Naive B cell (primary cell): ENCODE results near the gene GRIFIN. TPM values are rescaled to one million over a fixed set of nuclear protein-coding genes. Genes with fewer than 3 reads are reported as not detected.
A peak's percentile ranks its signal among the peaks of the same experiment; 100 is the strongest.

Experiments used
- ATAC-seq, 2 donors: fragments of 150-1000 bp; cut with Tn5 transposase; 2 replicates each; pipeline ENCODE4 v1.10.0; 2021; ENCODE audit warnings: low read depth in 2 of 2, mild to moderate bottlenecking in 2 of 2, moderate library complexity in 2 of 2
- DNase-seq: peaks from one replicate; pipeline ENCODE4 v3.0.0; 2022
- H3K27ac Mint-ChIP-seq, 6 donors: one replicate each; pipeline ENCODE4 v1.8.0; 2020 to 2022; ENCODE audit warnings: mild to moderate bottlenecking in 6 of 6, mixed read lengths in 6 of 6, moderate library complexity in 5 of 6, inconsistent platforms in 2 of 6
- H3K27me3 Mint-ChIP-seq, 3 donors: one replicate each; pipeline ENCODE4 v1.8.0; 2021 to 2022; ENCODE audit warnings: mixed read lengths in 3 of 3, mild to moderate bottlenecking in 1 of 3
- H3K36me3 Mint-ChIP-seq, 2 donors: one replicate each; pipeline ENCODE4 v1.8.0; 2020 to 2022; ENCODE audit warnings: mixed read lengths in 2 of 2, inconsistent platforms in 1 of 2, mild to moderate bottlenecking in 1 of 2
- H3K4me1 Mint-ChIP-seq, 3 donors: one replicate each; pipeline ENCODE4 v1.8.0; 2020 to 2022; ENCODE audit warnings: mixed read lengths in 3 of 3, inconsistent platforms in 1 of 3, mild to moderate bottlenecking in 1 of 3, moderate library complexity in 1 of 3
- H3K4me3 Mint-ChIP-seq, 8 donors: one replicate each; pipeline ENCODE4 v1.8.0; 2020 to 2022; ENCODE audit warnings: mild to moderate bottlenecking in 8 of 8, mixed read lengths in 8 of 8, moderate library complexity in 8 of 8, inconsistent platforms in 2 of 8
- H3K9me3 Mint-ChIP-seq, 7 donors: one replicate each; pipeline ENCODE4 v1.8.0; 2020 to 2022; ENCODE audit warnings: mixed read lengths in 7 of 7, mild to moderate bottlenecking in 5 of 7, inconsistent platforms in 2 of 7, moderate library complexity in 1 of 7
- polyA plus RNA-seq, 6 donors: library from polyadenylated mRNA; unstranded; fragments of 300-500 nt; fragmentation: Illumina TruSeq; gene quantifications; one replicate each; pipeline ENCODE4 v1.2.3, GENCODE V29; 2021; ENCODE audit warnings: low read depth in 6 of 6

The GRIFIN gene
- polyA plus RNA-seq, 6 donors from 2014 or later = not detected

DNA sequence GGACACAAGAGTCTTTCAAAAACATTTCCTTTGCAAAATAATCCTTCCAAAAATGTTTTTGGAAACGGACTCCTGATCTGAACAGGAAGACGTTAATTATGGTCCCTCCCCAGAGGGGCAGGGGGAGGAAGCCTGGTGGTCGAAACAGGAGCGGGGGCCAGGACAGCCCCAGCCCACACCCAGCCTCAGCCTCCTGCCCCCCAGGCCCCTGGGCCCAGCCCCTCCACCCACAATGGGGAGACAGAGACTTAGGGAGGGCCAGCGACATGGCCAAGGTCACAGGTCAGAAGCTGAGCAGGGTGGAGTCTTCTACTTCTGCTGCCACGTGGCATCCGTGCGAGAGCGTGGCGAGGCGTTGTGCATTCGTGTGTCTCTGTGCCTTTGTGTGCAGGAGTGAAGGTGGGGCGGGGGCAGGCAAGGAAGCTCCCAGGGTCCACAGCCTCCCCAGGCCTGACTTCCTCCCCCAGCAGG is 14.0 kb upstream of the GRIFIN start:
- ATAC-seq (no peak), DNase-seq (no peak)
- H3K27me3 Mint-ChIP-seq = peaks cover 9 to 68% (median 42%) of the 10 kb centered on the region in 3 donors
- peaks cover 0 to 14% of the 10 kb centered on the region in 2 donors for H3K36me3 Mint-ChIP-seq
- H3K4me3 Mint-ChIP-seq = no peak overlapping the region
- peaks cover 2 to 22% (median 16%) of the 10 kb centered on the region in 3 donors for H3K4me1 Mint-ChIP-seq
- H3K27ac Mint-ChIP-seq = no peak overlapping the region
- peaks cover 0 to 6% (median 0%) of the 10 kb centered on the region in 7 donors for H3K9me3 Mint-ChIP-seq

- H3K9me3 Mint-ChIP-seq = peaks cover 0 to 6% (median 0%) of the 10 kb centered on the region in 7 donors
- H3K36me3 Mint-ChIP-seq = peaks cover 0 to 14% of the 10 kb centered on the region in 2 donors
- ATAC-seq = no peak
- H3K27ac Mint-ChIP-seq = peak overlapping the region in 4 of 6 donors; percentile 21 to 89 (median 55)
- peaks cover 2 to 22% (median 17%) of the 10 kb centered on the region in 3 donors for H3K4me1 Mint-ChIP-seq
- DNase-seq = no peak
- H3K4me3 Mint-ChIP-seq = peak overlapping the region in 1 of 8 donors; percentile 49
- H3K27me3 Mint-ChIP-seq = peaks cover 9 to 61% (median 39%) of the 10 kb centered on the region in 3 donors
Observed at GRCh38 chr7:2488681-2489080, 12.5 kb upstream of the GRIFIN start.

DNA sequence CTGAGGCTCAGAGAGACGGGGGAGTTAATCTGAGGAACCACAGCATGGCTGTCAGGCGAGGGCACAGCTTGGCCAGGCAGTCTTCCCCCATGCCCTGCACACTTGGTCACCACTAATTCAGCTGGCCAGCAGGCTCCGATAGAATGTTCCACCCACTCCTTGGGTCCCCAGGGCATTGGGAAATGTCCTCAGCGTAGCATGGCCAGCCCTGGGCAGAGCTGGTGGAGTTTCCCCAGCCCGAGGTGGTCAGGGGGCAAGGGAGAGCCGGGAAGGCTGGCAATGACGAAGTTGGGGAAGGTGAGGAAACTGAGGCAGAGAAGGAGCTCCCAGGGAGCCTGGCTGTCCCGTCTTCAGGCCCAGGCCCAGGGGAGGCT is 12.1 kb upstream of the GRIFIN start:
- Mint-ChIP-seq H3K4me1 (peaks cover 2 to 18% (median 17%) of the 10 kb centered on the region in 3 donors), H3K27ac (peak overlapping the region in 2 of 6 donors; percentile 21 to 81), H3K36me3 (peaks cover 0 to 14% of the 10 kb centered on the region in 2 donors), H3K4me3 (no peak overlapping the region), H3K9me3 (peaks cover 0 to 6% (median 0%) of the 10 kb centered on the region in 7 donors), H3K27me3 (peaks cover 9 to 56% (median 35%) of the 10 kb centered on the region in 3 donors)
- ATAC-seq = no peak
- DNase-seq = no peak

DNA sequence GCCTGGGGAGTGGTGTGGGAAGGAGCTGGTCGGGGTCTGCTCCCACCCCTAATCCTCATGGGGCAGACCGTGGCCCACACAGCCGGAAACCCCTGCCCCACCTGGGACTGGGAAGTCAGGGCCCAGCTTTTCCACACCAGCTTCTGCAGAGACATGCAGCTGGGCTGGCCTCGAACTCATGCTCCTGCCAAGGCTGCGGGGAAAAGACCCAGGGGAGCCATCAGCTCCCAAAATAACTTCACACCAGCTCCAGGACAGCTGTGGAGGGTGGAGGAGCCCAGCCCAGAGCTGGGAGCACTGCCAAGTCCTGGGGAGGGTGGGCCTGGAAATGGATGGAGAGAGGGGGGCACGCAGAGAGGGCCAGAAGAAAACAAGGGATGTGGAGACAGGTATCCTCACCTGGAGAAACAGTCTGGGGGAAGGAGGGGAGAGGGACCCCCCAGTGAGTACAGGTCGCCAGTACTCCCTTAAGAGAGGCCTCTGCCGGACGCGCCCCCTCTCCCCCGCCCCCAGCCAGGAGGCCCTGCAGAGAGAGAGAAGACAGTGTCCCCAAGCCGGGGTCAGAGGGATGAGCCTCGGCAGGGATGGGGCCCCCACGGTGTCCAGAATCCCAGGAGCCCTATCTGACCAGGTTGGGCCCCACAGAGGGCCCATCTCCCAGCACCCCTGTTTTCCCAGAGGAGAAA is 11.5 kb upstream of the GRIFIN start:
- peaks cover 0 to 14% of the 10 kb centered on the region in 2 donors for H3K36me3 Mint-ChIP-seq
- H3K9me3 Mint-ChIP-seq = peaks cover 0 to 8% (median 3%) of the 10 kb centered on the region in 7 donors
- ATAC-seq = no peak
- peaks cover 9 to 51% (median 30%) of the 10 kb centered on the region in 3 donors for H3K27me3 Mint-ChIP-seq
- DNase-seq = no peak
- no peak overlapping the region for H3K4me3 Mint-ChIP-seq
- H3K27ac Mint-ChIP-seq = peak overlapping the region in 1 of 6 donors; percentile 79
- H3K4me1 Mint-ChIP-seq = peaks cover 2 to 17% (median 17%) of the 10 kb centered on the region in 3 donors

GRCh38 chr7:2484868-2485267 is 8.7 kb upstream of the GRIFIN start:
- DNase-seq (no peak), ATAC-seq (no peak)
- Mint-ChIP-seq H3K4me1 (peaks cover 2 to 22% (median 4%) of the 10 kb centered on the region in 3 donors), H3K9me3 (peaks cover 0 to 5% (median 3%) of the 10 kb centered on the region in 7 donors), H3K4me3 (no peak overlapping the region), H3K27ac (peak overlapping the region in 2 of 6 donors; percentile 61 to 67), H3K27me3 (peaks cover 8 to 29% (median 9%) of the 10 kb centered on the region in 3 donors), H3K36me3 (no peaks in the 10 kb centered on the region)

DNA sequence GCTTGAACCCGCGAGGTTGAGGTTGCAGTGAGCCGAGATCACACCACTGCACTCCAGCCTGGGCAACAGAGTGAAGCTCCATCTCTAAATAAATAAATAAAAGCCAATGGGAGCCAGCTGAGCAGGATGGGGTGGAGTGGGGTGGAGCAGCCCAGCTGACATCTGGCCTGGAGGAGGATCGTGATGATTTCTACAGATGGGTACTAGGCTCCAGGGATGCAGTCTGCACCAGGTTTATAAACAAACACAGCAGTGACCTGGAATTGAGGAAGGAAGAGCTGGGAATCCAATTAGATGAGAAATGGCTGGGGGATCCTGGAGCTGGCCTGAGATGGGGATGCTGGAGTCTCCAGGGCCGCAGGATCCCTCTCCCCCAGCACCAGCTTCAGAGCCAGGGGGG is 7.3 kb upstream of the GRIFIN start:
- no peak overlapping the region for H3K27ac Mint-ChIP-seq
- H3K4me1 Mint-ChIP-seq = peaks cover 0 to 15% (median 7%) of the 10 kb centered on the region in 3 donors
- no peak for DNase-seq
- peaks cover 1 to 16% (median 8%) of the 10 kb centered on the region in 3 donors for H3K27me3 Mint-ChIP-seq
- peaks cover 0 to 5% (median 3%) of the 10 kb centered on the region in 7 donors for H3K9me3 Mint-ChIP-seq
- no peak for ATAC-seq
- H3K4me3 Mint-ChIP-seq = no peak overlapping the region
- H3K36me3 Mint-ChIP-seq = no peaks in the 10 kb centered on the region

DNA sequence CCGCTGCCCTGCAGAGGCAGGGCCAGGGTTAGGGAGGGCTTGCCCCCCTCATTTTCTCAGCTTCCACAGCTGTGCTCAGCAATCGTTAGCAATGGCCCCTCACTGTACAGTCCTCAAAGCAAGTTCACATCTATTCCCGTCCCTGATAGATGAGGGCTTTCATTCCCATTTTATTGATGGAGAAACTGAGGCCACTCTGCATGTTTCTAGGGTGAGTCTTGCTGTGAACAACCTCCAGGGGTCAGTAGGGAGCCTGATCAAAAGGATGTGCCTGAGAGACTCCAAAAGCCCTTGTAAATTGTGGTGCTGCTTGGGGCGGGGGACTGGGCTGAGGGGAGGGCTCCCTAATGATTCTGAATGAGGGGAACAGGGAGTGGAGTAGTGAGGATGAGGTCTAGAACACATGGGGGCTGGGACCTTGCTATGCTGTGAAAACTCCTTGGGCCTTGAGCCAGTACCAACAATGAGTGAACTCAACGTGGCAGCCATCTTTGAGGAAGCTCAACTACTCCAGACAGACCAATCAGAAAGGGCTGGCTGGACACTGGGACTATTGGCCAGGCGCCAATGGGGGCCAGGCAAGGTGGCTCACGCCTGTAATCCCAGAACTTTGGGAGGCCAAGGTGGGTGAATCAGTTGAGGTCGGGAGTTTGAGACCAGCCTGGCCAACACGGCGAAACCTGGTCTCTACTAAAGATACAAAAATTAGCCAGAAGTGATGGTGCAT is 6.7 kb upstream of the GRIFIN start:
- DNase-seq = no peak

GRCh38 chr7:2481195-2481594 is 5.0 kb upstream of the GRIFIN start:
- H3K36me3 Mint-ChIP-seq = no peaks in the 10 kb centered on the region

More for the DNA sequence above, 6.7 kb upstream of the GRIFIN start:
- peaks cover 0 to 15% (median 7%) of the 10 kb centered on the region in 3 donors for H3K4me1 Mint-ChIP-seq
- peaks cover 0 to 10% (median 8%) of the 10 kb centered on the region in 3 donors for H3K27me3 Mint-ChIP-seq
- H3K27ac Mint-ChIP-seq = peak overlapping the region in 2 of 6 donors; percentile 61 to 72
- ATAC-seq = no peak
- peaks cover 0 to 5% (median 3%) of the 10 kb centered on the region in 7 donors for H3K9me3 Mint-ChIP-seq
- H3K4me3 Mint-ChIP-seq = no peak overlapping the region
- H3K36me3 Mint-ChIP-seq = no peaks in the 10 kb centered on the region

GRCh38 chr7:2480070-2480408 is 3.8 kb upstream of the GRIFIN start:
- H3K27me3 Mint-ChIP-seq = no peaks in the 10 kb centered on the region
- no peak for DNase-seq
- peaks cover 0 to 5% (median 3%) of the 10 kb centered on the region in 7 donors for H3K9me3 Mint-ChIP-seq
- peak overlapping the region in 1 of 6 donors; percentile 47 for H3K27ac Mint-ChIP-seq
- H3K4me1 Mint-ChIP-seq = peaks cover 4 to 19% (median 15%) of the 10 kb centered on the region in 3 donors
- H3K36me3 Mint-ChIP-seq = no peaks in the 10 kb centered on the region
- no peak overlapping the region for H3K4me3 Mint-ChIP-seq
- no peak for ATAC-seq

More at GRCh38 chr7:2481195-2481594, 5.0 kb upstream of the GRIFIN start:
- no peak for DNase-seq
- Mint-ChIP-seq H3K27me3 (no peaks in the 10 kb centered on the region), H3K4me1 (peaks cover 4 to 21% (median 15%) of the 10 kb centered on the region in 3 donors), H3K27ac (peak overlapping the region in 1 of 6 donors; percentile 3), H3K4me3 (no peak overlapping the region), H3K9me3 (peaks cover 0 to 5% (median 3%) of the 10 kb centered on the region in 7 donors)
- ATAC-seq = no peak

GRCh38 chr7:2479276-2480069 is 3.3 kb upstream of the GRIFIN start:
- Mint-ChIP-seq H3K27ac (no peak overlapping the region), H3K36me3 (no peaks in the 10 kb centered on the region), H3K4me1 (peaks cover 4 to 16% (median 15%) of the 10 kb centered on the region in 3 donors), H3K27me3 (no peaks in the 10 kb centered on the region), H3K9me3 (peaks cover 0 to 5% (median 3%) of the 10 kb centered on the region in 7 donors), H3K4me3 (no peak overlapping the region)
- ATAC-seq (no peak), DNase-seq (no peak)

DNA sequence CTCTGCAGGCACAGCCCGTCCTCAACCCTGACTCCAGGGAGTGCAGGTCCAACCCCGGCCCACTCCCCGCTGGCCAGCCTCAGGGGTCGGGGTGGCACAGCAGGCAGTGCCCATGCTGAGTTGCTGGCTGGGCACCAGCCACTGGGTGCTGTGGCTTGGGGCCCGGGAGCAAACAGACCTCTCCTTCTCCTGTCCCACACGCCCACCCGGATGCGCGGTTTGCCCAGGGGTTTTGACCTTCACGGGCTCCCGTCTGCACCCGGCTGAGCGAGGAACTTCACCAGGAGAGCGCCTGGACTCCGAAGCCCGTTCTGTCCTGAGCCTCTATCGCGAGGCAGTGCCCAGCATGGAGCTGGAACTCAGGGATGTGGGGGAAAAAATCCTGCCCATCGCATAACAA is 2.6 kb upstream of the GRIFIN start:
- DNase-seq = no peak
- H3K4me1 Mint-ChIP-seq = peaks cover 4 to 16% (median 15%) of the 10 kb centered on the region in 3 donors
- peaks cover 0 to 5% (median 3%) of the 10 kb centered on the region in 7 donors for H3K9me3 Mint-ChIP-seq
- H3K4me3 Mint-ChIP-seq = no peak overlapping the region
- H3K27ac Mint-ChIP-seq = no peak overlapping the region
- no peaks in the 10 kb centered on the region for H3K36me3 Mint-ChIP-seq
- ATAC-seq = no peak
- peaks cover 0 to 2% (median under 1%) of the 10 kb centered on the region in 3 donors for H3K27me3 Mint-ChIP-seq

DNA sequence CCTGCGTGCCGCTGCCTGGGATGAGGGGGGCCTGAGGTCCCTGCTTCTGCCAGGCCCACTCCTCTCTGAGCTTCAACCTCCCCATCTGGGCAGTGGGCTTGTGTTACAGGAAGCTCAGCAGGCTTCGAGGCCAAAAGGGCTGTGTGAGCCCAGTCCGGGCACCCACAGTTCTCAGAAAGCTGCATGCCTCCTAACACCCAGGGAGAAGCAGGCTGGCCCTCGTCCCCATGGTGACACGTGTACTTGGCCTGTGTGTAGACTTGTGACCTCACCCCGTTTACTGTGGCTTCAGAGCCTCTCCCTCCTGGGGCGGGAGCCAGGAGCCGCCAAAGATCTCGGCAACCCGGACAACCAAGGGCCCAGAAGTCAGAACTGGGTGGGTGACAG is 2.2 kb upstream of the GRIFIN start:
- Mint-ChIP-seq H3K4me1 (peaks cover 4 to 19% (median 16%) of the 10 kb centered on the region in 3 donors), H3K36me3 (no peaks in the 10 kb centered on the region), H3K27me3 (peaks cover 0 to 6% (median 5%) of the 10 kb centered on the region in 3 donors), H3K27ac (no peak overlapping the region), H3K4me3 (peak overlapping the region in 1 of 8 donors; percentile 53), H3K9me3 (peaks cover 0 to 5% (median 3%) of the 10 kb centered on the region in 7 donors)
- ATAC-seq (no peak), DNase-seq (no peak)
